Mammary epithelial cell (primary cell): ENCODE measurements around the gene PRIMA1.

ENCODE experiments used
- EZH2 ChIP-seq: IDR thresholded peaks from 2 replicates; pipeline ENCODE4 v1.6.1; 2012; ENCODE audit warnings: low read length, inconsistent platforms, borderline replicate concordance
- TF ChIP-seq, protein P1 (sequence below), 2 donors: IDR thresholded peaks in 1 of 2; conservative IDR thresholded peaks in 1 of 2; 2 replicates each; pipeline ENCODE4 v1.5.1; 2011 to 2012; ENCODE audit warnings: inconsistent platforms in 2 of 2, low read length in 2 of 2, mild to moderate bottlenecking in 2 of 2, control low read depth in 1 of 2, low read depth in 1 of 2; ENCODE audit not compliant: insufficient read depth in 1 of 2; ENCODE audit errors: extremely low read depth in 1 of 2

DNA sequence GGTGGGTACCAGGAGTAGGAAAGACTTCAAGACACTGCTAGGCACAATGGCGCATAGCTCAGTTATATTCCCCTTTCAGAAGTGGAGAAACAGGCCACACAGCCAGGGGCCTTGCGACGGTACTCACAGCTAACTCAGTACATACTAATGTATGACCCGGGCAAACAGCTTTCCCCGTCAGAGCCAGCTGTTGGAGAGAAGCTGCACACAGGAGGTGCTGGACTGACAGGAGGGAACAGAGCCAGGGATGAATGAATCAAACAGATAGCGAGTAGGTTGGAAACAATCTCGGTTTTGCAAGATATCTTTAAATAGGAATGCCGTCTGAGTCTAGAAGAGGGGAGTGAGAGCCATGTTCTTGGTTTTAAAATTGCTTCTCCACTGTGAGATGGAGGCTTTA is 45.5 kb downstream of the PRIMA1 start:
- TF ChIP-seq EZH2: no peak
- TF ChIP-seq, protein P1, sequence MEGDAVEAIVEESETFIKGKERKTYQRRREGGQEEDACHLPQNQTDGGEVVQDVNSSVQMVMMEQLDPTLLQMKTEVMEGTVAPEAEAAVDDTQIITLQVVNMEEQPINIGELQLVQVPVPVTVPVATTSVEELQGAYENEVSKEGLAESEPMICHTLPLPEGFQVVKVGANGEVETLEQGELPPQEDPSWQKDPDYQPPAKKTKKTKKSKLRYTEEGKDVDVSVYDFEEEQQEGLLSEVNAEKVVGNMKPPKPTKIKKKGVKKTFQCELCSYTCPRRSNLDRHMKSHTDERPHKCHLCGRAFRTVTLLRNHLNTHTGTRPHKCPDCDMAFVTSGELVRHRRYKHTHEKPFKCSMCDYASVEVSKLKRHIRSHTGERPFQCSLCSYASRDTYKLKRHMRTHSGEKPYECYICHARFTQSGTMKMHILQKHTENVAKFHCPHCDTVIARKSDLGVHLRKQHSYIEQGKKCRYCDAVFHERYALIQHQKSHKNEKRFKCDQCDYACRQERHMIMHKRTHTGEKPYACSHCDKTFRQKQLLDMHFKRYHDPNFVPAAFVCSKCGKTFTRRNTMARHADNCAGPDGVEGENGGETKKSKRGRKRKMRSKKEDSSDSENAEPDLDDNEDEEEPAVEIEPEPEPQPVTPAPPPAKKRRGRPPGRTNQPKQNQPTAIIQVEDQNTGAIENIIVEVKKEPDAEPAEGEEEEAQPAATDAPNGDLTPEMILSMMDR (conservative IDR thresholded peaks at IDR 0.05 in 1 of 2, IDR thresholded peaks at IDR 0.05 in 1 of 2; ENCODE audit: extremely low read depth in 1 of 2, insufficient read depth in 1 of 2, low read depth in 1 of 2, low read length in 2 of 2): no peak
